Measurements from ENCODE around the gene ZBTB7C. TPM values are rescaled to one million over a fixed set of nuclear protein-coding genes. Genes with fewer than 3 reads are reported as not detected.

Gene ZBTB7C
- total and polyA plus RNA-seq, 2 donors (not counting 1 experiment from before 2014, with no cell fraction given): not detected

GRCh38 chr18:47997338-47997780 is 411.8 kb downstream of the ZBTB7C start:
- Histone ChIP-seq H3K4me2 (replicated peaks; ENCODE audit: low read depth, low read length, poor library complexity, severe bottlenecking) (no peak overlapping the region), H3K27me3 (replicated peaks in 1 of 4; ENCODE audit: control extremely low read depth in 1 of 4, control insufficient read depth in 3 of 4, insufficient read depth in 4 of 4, low read length in 3 of 4) (peaks cover 0 to 16% (median 6%) of the 10 kb centered on the region in 4 experiments), H3K4me3 (ENCODE audit: control extremely low read depth in 1 of 5, extremely low read depth in 1 of 5, insufficient read depth in 1 of 5, low read depth in 2 of 5, low read length in 4 of 5) (no peak overlapping the region), H3K27ac (ENCODE audit: low read length in 2 of 2) (no peak overlapping the region), H2AFZ (ENCODE audit: insufficient read depth, low read depth, low read length, poor library complexity, severe bottlenecking) (no peak overlapping the region), H3K79me2 (ENCODE audit: control insufficient read depth, insufficient read depth, low read length) (no peaks in the 10 kb centered on the region), H3K4me1 (ENCODE audit: control insufficient read depth in 2 of 2, insufficient read depth in 2 of 2, low read length in 2 of 2) (no peaks in the 10 kb centered on the region), H3K9ac (ENCODE audit: low read length) (no peak overlapping the region), H3K9me3 (ENCODE audit: control extremely low read depth in 1 of 3, control insufficient read depth in 2 of 3, insufficient read depth in 1 of 3, low read length in 2 of 3) (peaks cover 0 to 9% (median 6%) of the 10 kb centered on the region in 3 donors), H3K36me3 (replicated peaks in 1 of 2; ENCODE audit: control extremely low read depth in 1 of 2, control insufficient read depth in 1 of 2, extremely low read depth in 1 of 2, insufficient read depth in 2 of 2, low read length in 1 of 2) (no peaks in the 10 kb centered on the region), H4K20me1 (ENCODE audit: control insufficient read depth, insufficient read depth, low read length, poor library complexity, severe bottlenecking) (no peaks in the 10 kb centered on the region)
- ATAC-seq (ENCODE audit: low read depth): no peak
- no peak overlapping the region for H3K4me3 Mint-ChIP-seq
- H3K27ac Mint-ChIP-seq: no peak overlapping the region
- POLR2A ChIA-PET: no interaction called here
- no peak for TF ChIP-seq EZH2 (IDR thresholded peaks at IDR 0.05; ENCODE audit: borderline replicate concordance, insufficient read depth, low read depth, low read length, poor library complexity, severe bottlenecking)
- peak; percentile 49 for TF ChIP-seq CTCF (IDR thresholded peaks at IDR 0.05)
- H3K4me1 Mint-ChIP-seq: no peaks in the 10 kb centered on the region
- H3K9me3 Mint-ChIP-seq (ENCODE audit: insufficient read depth): peaks cover 3% of the 10 kb centered on the region
- CTCF ChIA-PET: interaction anchor here (1.0 to 2.9 kb wide), 6 partner anchors 9 to 226 kb away, joined by 3 to 14 read pairs (median 4); no protein-coding TSS in a partner anchor
- peaks cover 38% of the 10 kb centered on the region for H3K27me3 Mint-ChIP-seq
- intact Hi-C loops (cut with micrococcal nuclease): no loop called here
- 89% methylated on average over 5 of the region's 5 CpGs for WGBS (ENCODE audit: insufficient coverage)
- DNase-seq: peak; percentile 24

- Mint-ChIP-seq H3K4me3 (no peak overlapping the region), H3K4me1 (no peaks in the 10 kb centered on the region), H3K9me3 (ENCODE audit: insufficient read depth) (peaks cover 3% of the 10 kb centered on the region), H3K27me3 (peaks cover 46% of the 10 kb centered on the region), H3K27ac (no peak overlapping the region)
- H4K20me1 ChIP-seq (ENCODE audit: control insufficient read depth, insufficient read depth, low read length, poor library complexity, severe bottlenecking): no peaks in the 10 kb centered on the region
- peaks cover 0 to 9% (median 6%) of the 10 kb centered on the region in 3 donors for H3K9me3 ChIP-seq (ENCODE audit: control extremely low read depth in 1 of 3, control insufficient read depth in 2 of 3, insufficient read depth in 1 of 3, low read length in 2 of 3)
- H3K9ac ChIP-seq (ENCODE audit: low read length): no peak overlapping the region
- no peak overlapping the region for H3K27ac ChIP-seq (ENCODE audit: low read length in 2 of 2)
- H3K36me3 ChIP-seq (replicated peaks in 1 of 2; ENCODE audit: control extremely low read depth in 1 of 2, control insufficient read depth in 1 of 2, extremely low read depth in 1 of 2, insufficient read depth in 2 of 2, low read length in 1 of 2): no peaks in the 10 kb centered on the region
- ChIA-PET CTCF (interaction anchor here (2.9 kb wide), 1 partner anchor 224 kb away, joined by 14 read pairs; no protein-coding TSS in a partner anchor), POLR2A (no interaction called here)
- no peaks in the 10 kb centered on the region for H3K79me2 ChIP-seq (ENCODE audit: control insufficient read depth, insufficient read depth, low read length)
- no peak overlapping the region for H3K4me2 ChIP-seq (replicated peaks; ENCODE audit: low read depth, low read length, poor library complexity, severe bottlenecking)
- DNase-seq (no peak), ATAC-seq (ENCODE audit: low read depth) (no peak)
- H2AFZ ChIP-seq (ENCODE audit: insufficient read depth, low read depth, low read length, poor library complexity, severe bottlenecking): no peak overlapping the region
- no peaks in the 10 kb centered on the region for H3K4me1 ChIP-seq (ENCODE audit: control insufficient read depth in 2 of 2, insufficient read depth in 2 of 2, low read length in 2 of 2)
- TF ChIP-seq CTCF (IDR thresholded peaks at IDR 0.05) (no peak), EZH2 (IDR thresholded peaks at IDR 0.05; ENCODE audit: borderline replicate concordance, insufficient read depth, low read depth, low read length, poor library complexity, severe bottlenecking) (no peak)
- H3K4me3 ChIP-seq (ENCODE audit: control extremely low read depth in 1 of 5, extremely low read depth in 1 of 5, insufficient read depth in 1 of 5, low read depth in 2 of 5, low read length in 4 of 5): no peak overlapping the region
- intact Hi-C loops (cut with micrococcal nuclease): no loop called here
- H3K27me3 ChIP-seq (replicated peaks in 1 of 4; ENCODE audit: control extremely low read depth in 1 of 4, control insufficient read depth in 3 of 4, insufficient read depth in 4 of 4, low read length in 3 of 4): peaks cover 0 to 28% (median 12%) of the 10 kb centered on the region in 4 experiments
- 17% methylated on average over 2 of the region's 3 CpGs for WGBS (ENCODE audit: insufficient coverage)
These were observed 413.1 kb downstream of the ZBTB7C start for GRCh38 chr18:47996091-47996541.

All from B cell (primary cell).